ENCODE results near the gene DNAAF1. TPM values are rescaled to one million over a fixed set of nuclear protein-coding genes. Genes with fewer than 3 reads are reported as not detected.

The DNAAF1 gene
- total and polyA plus RNA-seq, 11 donors, result 0.15 to 0.38 (median 0.25) TPM; not detected in 6

- 46 to 53% (median 48%) methylated on average over 14 of the region's 14 CpGs for WGBS, 4 donors
- peak overlapping the region in 11 of 12 donors; percentile 47 to 86 (median 73) for H3K27ac ChIP-seq
- peak overlapping the region in 3 of 12 donors; percentile 9 to 23 (median 12) for H3K4me3 ChIP-seq
- intact Hi-C loops (cut with DNase I), result loop anchor here in 2 of 10 donors (2.0 kb wide), 1 partner anchor 22 kb away; the partner anchor contains the start of gene MBTPS1 (in 2 of the 2)
- no peaks in the 10 kb centered on the region for H3K36me3 ChIP-seq
- ATAC-seq, result peak; percentile 84 to 91 (median 90)
- TF ChIP-seq CTCF (IDR thresholded peaks at IDR 0.05) (no peak), POLR2A (IDR thresholded peaks at IDR 0.05) (no peak)
- H3K9me3 ChIP-seq, result no peaks in the 10 kb centered on the region
- peak in 2 of 5 donors; percentile 46 to 68 for DNase-seq
- H3K4me1 ChIP-seq, result peaks cover 0 to 37% (median 7%) of the 10 kb centered on the region in 12 donors
- no peaks in the 10 kb centered on the region for H3K27me3 ChIP-seq
Observed at GRCh38 chr16:84138824-84139627, 6.1 kb upstream of the DNAAF1 start.

GRCh38 chr16:84139628-84140258 is 5.4 kb upstream of the DNAAF1 start:
- H3K9me3 ChIP-seq, result no peaks in the 10 kb centered on the region
- ATAC-seq, result no peak
- no peak for DNase-seq
- 71 to 72% (median 71%) methylated on average over 6 of the region's 6 CpGs for WGBS, 4 donors
- no peak overlapping the region for H3K4me3 ChIP-seq
- intact Hi-C loops (cut with DNase I), result loop anchor here in 5 of 10 donors (2.0 to 10.0 kb wide), 5 partner anchors 23 to 57 kb away; partner anchors contain the start of genes MBTPS1 (in 2 of the 5) and TAF1C (in 1 of the 5)
- no peaks in the 10 kb centered on the region for H3K27me3 ChIP-seq
- TF ChIP-seq POLR2A (IDR thresholded peaks at IDR 0.05) (no peak), CTCF (IDR thresholded peaks at IDR 0.05) (no peak)
- no peaks in the 10 kb centered on the region for H3K36me3 ChIP-seq
- H3K4me1 ChIP-seq, result peaks cover 0 to 38% (median 8%) of the 10 kb centered on the region in 12 donors
- H3K27ac ChIP-seq, result peak overlapping the region in 8 of 12 donors; percentile 59 to 86 (median 80)

DNA sequence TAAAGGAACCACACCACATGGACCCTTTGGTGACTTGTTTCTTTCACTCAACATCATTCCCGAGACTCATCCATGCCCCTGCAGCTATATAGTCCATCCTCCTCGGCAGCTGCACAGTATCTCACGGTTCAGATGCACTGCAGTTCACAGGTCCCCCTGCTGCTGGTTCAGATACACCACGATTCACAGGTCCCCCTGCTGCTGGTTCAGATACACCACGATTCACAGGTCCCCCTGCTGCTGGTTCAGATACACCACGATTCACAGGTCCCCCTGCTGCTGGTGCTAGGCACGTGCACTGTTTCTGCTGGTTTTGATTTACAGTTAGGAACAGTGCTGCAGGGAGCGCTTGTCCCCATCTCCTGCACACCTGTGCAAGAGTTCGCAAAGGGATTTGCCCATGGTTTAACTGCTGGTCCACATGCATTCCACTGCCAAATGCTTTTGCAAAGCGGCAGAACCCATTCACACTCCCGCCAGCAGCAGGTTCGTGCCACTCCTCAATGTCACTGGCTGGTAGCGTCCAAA is 3.9 kb upstream of the DNAAF1 start:
- H3K27ac ChIP-seq, result no peak overlapping the region
- TF ChIP-seq CTCF (IDR thresholded peaks at IDR 0.05) (no peak), POLR2A (IDR thresholded peaks at IDR 0.05) (no peak)
- intact Hi-C loops (cut with DNase I), result loop anchor here in 3 of 10 donors (5.0 to 10.0 kb wide), 4 partner anchors 41 to 59 kb away; partner anchors contain the start of gene TAF1C (in 1 of the 3)
- peaks cover 0 to 46% (median 13%) of the 10 kb centered on the region in 12 donors for H3K4me1 ChIP-seq
- no peaks in the 10 kb centered on the region for H3K9me3 ChIP-seq
- H3K27me3 ChIP-seq, result no peaks in the 10 kb centered on the region
- no peak overlapping the region for H3K4me3 ChIP-seq
- DNase-seq (no peak), ATAC-seq (no peak)
- no peaks in the 10 kb centered on the region for H3K36me3 ChIP-seq
- 52 to 82% (median 61%) methylated on average over 13 of the region's 13 CpGs for WGBS, 4 donors

All from heart left ventricle (tissue), 16 donors.